Measurements from ENCODE around the gene SMURF1. TPM values are rescaled to one million over a fixed set of nuclear protein-coding genes. Genes with fewer than 3 reads are reported as not detected.

SMURF1 gene
- total RNA-seq, 6 experiments from 2014 or later = 17.8 to 23.4 (median 21.3) TPM

- Mint-ChIP-seq H3K4me1 (ENCODE audit: low read depth) (peaks cover 20% of the 10 kb centered on the region), H3K4me3 (no peak overlapping the region), H3K36me3 (ENCODE audit: low read depth) (peaks cover 7% of the 10 kb centered on the region; the same call in 1 of the 2 replicates), H3K27ac (no peak overlapping the region), H3K27me3 (ENCODE audit: insufficient read depth) (no peaks in the 10 kb centered on the region; the same call in 1 of the 2 replicates), H3K9me3 (no peaks in the 10 kb centered on the region)
- TF ChIP-seq CTCF (IDR thresholded peaks at IDR 0.05) = no peak
- no peak for DNase-seq
Observed at GRCh38 chr7:99070361-99070760, 73.5 kb downstream of the SMURF1 start.

- Mint-ChIP-seq H3K4me1 (ENCODE audit: low read depth) (no peaks in the 10 kb centered on the region), H3K27me3 (ENCODE audit: insufficient read depth) (no peaks in the 10 kb centered on the region; the same call in 1 of the 2 replicates), H3K4me3 (no peak overlapping the region), H3K36me3 (ENCODE audit: low read depth) (peaks cover 3% of the 10 kb centered on the region; the same call in 1 of the 2 replicates), H3K27ac (no peak overlapping the region), H3K9me3 (no peaks in the 10 kb centered on the region)
- no peak for TF ChIP-seq CTCF (IDR thresholded peaks at IDR 0.05)
- DNase-seq = no peak
Observed at GRCh38 chr7:99061001-99061776, 82.7 kb downstream of the SMURF1 start.

- DNase-seq = no peak
- Mint-ChIP-seq H3K4me1 (ENCODE audit: low read depth) (peaks cover 16% of the 10 kb centered on the region), H3K36me3 (ENCODE audit: low read depth) (peaks cover 45% of the 10 kb centered on the region)
Observed at GRCh38 chr7:99054781-99055180, 89.1 kb downstream of the SMURF1 start.

GRCh38 chr7:99050971-99051370, 92.9 kb downstream of the SMURF1 start:
- H3K27ac Mint-ChIP-seq = peak overlapping the region; percentile 48; the same call in 1 of the 2 replicates
- no peak for TF ChIP-seq CTCF (IDR thresholded peaks at IDR 0.05)
- H3K4me1 Mint-ChIP-seq (ENCODE audit: low read depth) = peaks cover 16% of the 10 kb centered on the region
- H3K27me3 Mint-ChIP-seq (ENCODE audit: insufficient read depth) = no peaks in the 10 kb centered on the region
- no peaks in the 10 kb centered on the region for H3K9me3 Mint-ChIP-seq
- DNase-seq = no peak
- H3K36me3 Mint-ChIP-seq (ENCODE audit: low read depth) = peaks cover 48% of the 10 kb centered on the region
- H3K4me3 Mint-ChIP-seq = no peak overlapping the region

More at GRCh38 chr7:99054781-99055180, 89.1 kb downstream of the SMURF1 start:
- no peak for TF ChIP-seq CTCF (IDR thresholded peaks at IDR 0.05)
- no peaks in the 10 kb centered on the region for H3K9me3 Mint-ChIP-seq
- H3K27me3 Mint-ChIP-seq (ENCODE audit: insufficient read depth) = no peaks in the 10 kb centered on the region
- H3K27ac Mint-ChIP-seq = no peak overlapping the region
- H3K4me3 Mint-ChIP-seq = no peak overlapping the region

GRCh38 chr7:99047526-99048077, 96.3 kb downstream of the SMURF1 start:
- Mint-ChIP-seq H3K9me3 (no peaks in the 10 kb centered on the region), H3K4me3 (no peak overlapping the region), H3K4me1 (ENCODE audit: low read depth) (peaks cover 29% of the 10 kb centered on the region), H3K27ac (no peak overlapping the region), H3K36me3 (ENCODE audit: low read depth) (peaks cover 59% of the 10 kb centered on the region), H3K27me3 (ENCODE audit: insufficient read depth) (peaks cover 2% of the 10 kb centered on the region; the same call in 1 of the 2 replicates)
- no peak for TF ChIP-seq CTCF (IDR thresholded peaks at IDR 0.05)
- DNase-seq = no peak

All from HFFc6 (cell line).